ENCODE results near the gene MUC2. TPM values are rescaled to one million over a fixed set of nuclear protein-coding genes. Genes with fewer than 3 reads are reported as not detected.

Gene MUC2
- total and polyA plus RNA-seq, 2 of the 4 experiments (the other 2 are of a cell fraction), result not detected

GRCh38 chr11:1106387-1106786, 31.7 kb downstream of the MUC2 start:
- no peak overlapping the region for H3K14ac ChIP-seq (replicated peaks; ENCODE audit: low read depth, low read length)
- H3K9ac ChIP-seq (ENCODE audit: low read depth, low read length), result no peak overlapping the region
- no peak overlapping the region for H2BK20ac ChIP-seq (ENCODE audit: low read depth, low read length)
- no peak overlapping the region for H2BK5ac ChIP-seq (ENCODE audit: low read depth, low read length, poor library complexity, severe bottlenecking)
- no peak overlapping the region for H4K8ac ChIP-seq (ENCODE audit: low read depth in 2 of 2, low read length in 2 of 2)
- H3K36me3 ChIP-seq (ENCODE audit: control insufficient read depth, insufficient read depth, low read length), result no peaks in the 10 kb centered on the region
- no peaks in the 10 kb centered on the region for H4K20me1 ChIP-seq (ENCODE audit: insufficient read depth, low read length)
- ATAC-seq (ENCODE audit: low read depth) (no peak), DNase-seq (no peak)
- no peak overlapping the region for H3K4ac ChIP-seq (ENCODE audit: low read depth, low read length)
- no peak overlapping the region for H2BK120ac ChIP-seq (ENCODE audit: low read depth, low read length)
- no peak overlapping the region for H3K4me2 ChIP-seq (ENCODE audit: low read depth, low read length)
- no peaks in the 10 kb centered on the region for H3K9me1 ChIP-seq (ENCODE audit: insufficient read depth, low read length)
- no peak overlapping the region for H3K18ac ChIP-seq (ENCODE audit: low read depth, low read length)
- H3K27ac ChIP-seq (ENCODE audit: insufficient read depth, low read length), result no peak overlapping the region
- H3K23ac ChIP-seq (ENCODE audit: low read depth, low read length), result no peak overlapping the region
- peaks cover 18% of the 10 kb centered on the region; the same call in 1 of the 2 replicates for H3K27me3 ChIP-seq (ENCODE audit: control insufficient read depth, insufficient read depth, low read length)
- H2AK5ac ChIP-seq (ENCODE audit: low read depth, low read length), result no peak overlapping the region
- in situ Hi-C loops (cut with MboI; ENCODE audit: low sequenced_read_pairs), result no loop called here
- no peak overlapping the region for H3K4me3 ChIP-seq (ENCODE audit: insufficient read depth, low read depth, low read length)
- H3K56ac ChIP-seq (ENCODE audit: extremely low read depth, insufficient read depth, low read length), result no peak overlapping the region
- intact Hi-C loops (cut with micrococcal nuclease), result no loop called here
- H3K4me1 ChIP-seq (ENCODE audit: control insufficient read depth, insufficient read depth, low read length), result no peaks in the 10 kb centered on the region
- POLR2A ChIA-PET (ENCODE audit: unreplicated experiment), result no interaction called here
- no peak for TF ChIP-seq FOS (IDR thresholded peaks at IDR 0.05; ENCODE audit: low read depth, low read length)
- TF ChIP-seq RAD21 (IDR thresholded peaks at IDR 0.05; ENCODE audit: low read length), result no peak
- no peak for TF ChIP-seq CHD1 (IDR thresholded peaks at IDR 0.05; ENCODE audit: low read depth, low read length)
- no peak for TF ChIP-seq MXI1 (IDR thresholded peaks at IDR 0.05; ENCODE audit: borderline replicate concordance, low read depth, low read length)
- TF ChIP-seq MAZ (IDR thresholded peaks at IDR 0.05; ENCODE audit: borderline replicate concordance, low read depth, low read length), result no peak
- TF ChIP-seq POLR2A (IDR thresholded peaks at IDR 0.05; ENCODE audit: low read depth, low read length), result no peak
- no peak for TF ChIP-seq SMC3 (IDR thresholded peaks at IDR 0.05; ENCODE audit: low read depth, low read length)
- TF ChIP-seq RFX5 (IDR thresholded peaks at IDR 0.05; ENCODE audit: low read depth, low read length), result no peak
- TF ChIP-seq USF2 (IDR thresholded peaks at IDR 0.05; ENCODE audit: low read depth, low read length), result no peak
- TF ChIP-seq CTCF (conservative IDR thresholded peaks at IDR 0.05; ENCODE audit: low read depth, low read length), result no peak
- TF ChIP-seq ELK1 (IDR thresholded peaks at IDR 0.05; ENCODE audit: borderline replicate concordance, low read depth, low read length), result no peak
- no peak for TF ChIP-seq CEBPB (IDR thresholded peaks at IDR 0.05; ENCODE audit: low read depth, low read length)
- TF ChIP-seq BHLHE40 (IDR thresholded peaks at IDR 0.05; ENCODE audit: low read depth, low read length), result no peak
- H4K5ac ChIP-seq (ENCODE audit: low read depth, low read length), result no peak overlapping the region
- peaks cover 3% of the 10 kb centered on the region; the same call in 1 of the 2 replicates for H3K9me3 ChIP-seq (ENCODE audit: control insufficient read depth, insufficient read depth, low read length)
- CTCF ChIA-PET, result no interaction called here
- dilution Hi-C loops (cut with HindIII; ENCODE audit: low sequenced_read_pairs, unreplicated experiment), result no loop called here
- H3K79me1 ChIP-seq (ENCODE audit: low read depth in 1 of 2, low read length in 2 of 2), result no peaks in the 10 kb centered on the region
- H4K91ac ChIP-seq (ENCODE audit: insufficient read depth, low read depth, low read length), result no peak overlapping the region
- H2AFZ ChIP-seq (replicated peaks; ENCODE audit: low read length, poor library complexity), result no peak overlapping the region
- no peak overlapping the region for H2BK15ac ChIP-seq (ENCODE audit: low read depth, low read length)
- H2AK9ac ChIP-seq (replicated peaks; ENCODE audit: low read depth, low read length, poor library complexity), result no peak overlapping the region
- no TSS peak for BruUV-seq (replicated peaks)
- 33 to 40% methylated on average over 1 of the region's 1 CpG for WGBS, 2 experiments (ENCODE audit: extremely low coverage in 2 of 2, insufficient read length in 1 of 2)

All from IMR-90 (cell line).